HG03520 (cell line): ENCODE measurements around the gene FUBP1.
"Not testable (repeated sequence)": the region's sequence is repeated elsewhere in the genome, so short reads cannot be mapped to it uniquely, and the experiment has no call there.

Experiments
- ATAC-seq: cut with Tn5 transposase; IDR thresholded peaks from one replicate; pipeline ENCODE4 v1.9.1; 2021; ENCODE audit warnings: mild to moderate bottlenecking, moderate library complexity; ENCODE audit not compliant: unreplicated experiment

FUBP1 gene

DNA sequence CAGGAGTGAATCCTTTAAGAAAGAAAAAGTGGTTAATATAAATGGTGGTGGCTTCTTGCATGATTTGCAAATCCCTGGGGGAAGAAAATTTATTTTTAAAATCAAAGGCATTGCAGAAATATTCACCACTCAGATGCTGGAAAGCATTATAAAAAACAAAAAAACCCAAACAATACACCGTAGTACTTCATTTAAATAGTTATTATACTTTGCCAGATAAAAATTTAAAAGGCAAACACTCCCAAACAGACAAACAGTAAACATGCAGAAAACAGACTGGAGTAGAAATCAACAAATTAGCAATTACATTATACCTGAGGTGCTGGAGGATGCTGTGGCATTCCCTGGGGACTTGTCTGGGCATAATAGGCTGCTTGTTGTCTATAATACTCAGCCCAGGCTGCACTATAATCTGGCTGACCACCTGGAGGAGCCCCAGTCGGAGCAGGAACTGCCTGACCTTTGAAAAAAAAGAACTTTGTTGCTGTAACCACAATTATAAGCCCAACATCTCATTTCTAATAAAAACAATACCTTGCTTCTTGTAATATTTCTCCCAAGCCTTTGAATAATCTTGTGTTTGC lies 29.9 kb downstream of the FUBP1 start:
- ATAC-seq, result no peak

- ATAC-seq, result no peak
Observed at GRCh38 chr1:77945345-77945744, 33.5 kb downstream of the FUBP1 start.

GRCh38 chr1:77942400-77943140 lies 36.3 kb downstream of the FUBP1 start:
- ATAC-seq, result no peak

GRCh38 chr1:77940921-77941570 lies 37.8 kb downstream of the FUBP1 start:
- no peak for ATAC-seq

DNA sequence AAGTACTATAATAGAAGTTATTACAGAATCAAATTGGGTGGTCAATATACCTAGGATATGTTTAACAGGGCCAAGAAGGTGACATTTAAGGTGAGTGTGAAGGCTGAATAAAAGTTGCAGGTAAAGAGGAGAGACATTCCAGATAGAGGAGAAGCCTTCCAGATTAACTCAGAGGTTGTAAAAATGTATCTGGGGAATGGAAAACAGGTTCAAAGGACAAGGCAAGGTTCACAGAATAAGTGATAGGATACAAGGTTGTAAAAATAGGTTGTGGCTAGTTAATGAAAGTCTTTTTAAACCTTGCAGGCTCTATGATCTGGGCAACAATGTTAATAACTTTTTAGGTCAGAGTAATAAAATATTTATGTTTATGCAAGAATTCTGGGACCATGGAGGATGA lies 40.2 kb downstream of the FUBP1 start:
- ATAC-seq, result no peak

DNA sequence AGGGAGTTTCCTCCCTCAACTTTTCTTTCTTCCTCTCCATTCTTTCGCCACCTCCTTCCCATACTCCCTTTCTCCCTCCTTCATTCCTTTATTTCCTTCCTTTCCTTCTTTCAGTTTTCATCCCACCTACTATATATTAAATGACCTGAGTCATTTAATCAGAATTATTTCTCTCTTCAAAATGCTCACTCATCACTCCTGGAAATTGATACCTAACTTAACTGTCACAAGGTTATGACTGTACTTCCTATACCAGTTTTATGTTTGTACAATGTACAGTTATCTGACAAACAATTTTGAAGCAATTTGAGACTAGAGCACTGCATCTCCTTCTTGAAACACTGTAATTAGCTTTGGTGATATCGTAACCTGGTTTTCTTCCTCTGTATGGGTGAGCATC lies 49.1 kb downstream of the FUBP1 start:
- no peak for ATAC-seq

GRCh38 chr1:77927414-77927813 lies 51.5 kb downstream of the FUBP1 start:
- ATAC-seq, result no peak

GRCh38 chr1:77926561-77927357 lies 52.1 kb downstream of the FUBP1 start:
- no peak for ATAC-seq

DNA sequence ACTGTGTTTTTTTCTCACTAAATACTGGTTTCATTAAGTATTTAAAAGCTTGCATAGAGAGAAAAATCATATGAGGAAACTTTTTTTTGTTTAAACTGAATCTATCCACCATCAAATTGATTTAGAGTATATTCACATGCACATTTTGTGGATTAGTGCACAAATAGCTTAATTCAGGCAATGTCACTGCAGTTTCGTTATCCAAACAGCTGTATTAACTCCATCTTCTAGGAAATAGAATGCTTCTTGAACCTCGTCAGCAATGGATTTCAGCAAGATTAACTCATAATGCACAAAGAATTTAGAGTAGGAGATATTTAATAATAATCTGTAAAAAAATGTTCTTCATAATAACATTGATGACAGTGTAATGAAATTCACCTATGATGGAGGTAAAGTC lies 52.9 kb downstream of the FUBP1 start:
- no peak for ATAC-seq

DNA sequence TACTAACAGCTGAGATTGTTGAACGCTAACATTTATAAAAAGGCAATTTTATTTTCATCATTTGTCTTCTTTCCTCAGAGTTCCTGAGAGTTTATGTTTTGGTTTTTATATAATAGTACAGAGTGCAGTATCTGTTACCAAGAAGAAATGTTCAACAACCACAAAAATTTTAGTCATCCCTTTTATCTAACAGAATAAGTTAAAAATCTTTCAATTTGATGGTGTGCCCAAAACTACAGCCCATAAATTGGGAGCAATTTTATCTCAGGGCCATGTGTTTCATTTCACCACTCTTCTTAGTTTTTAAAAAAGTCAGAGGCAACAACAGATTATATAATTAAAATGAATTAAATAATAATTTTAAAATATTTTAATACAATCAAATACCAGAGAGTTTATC lies 53.4 kb downstream of the FUBP1 start:
- no peak for ATAC-seq

GRCh38 chr1:77918918-77919317 lies 60.0 kb downstream of the FUBP1 start:
- not testable (repeated sequence) for ATAC-seq

- no peak for ATAC-seq
Observed at GRCh38 chr1:77910116-77910515, 68.8 kb downstream of the FUBP1 start.

DNA sequence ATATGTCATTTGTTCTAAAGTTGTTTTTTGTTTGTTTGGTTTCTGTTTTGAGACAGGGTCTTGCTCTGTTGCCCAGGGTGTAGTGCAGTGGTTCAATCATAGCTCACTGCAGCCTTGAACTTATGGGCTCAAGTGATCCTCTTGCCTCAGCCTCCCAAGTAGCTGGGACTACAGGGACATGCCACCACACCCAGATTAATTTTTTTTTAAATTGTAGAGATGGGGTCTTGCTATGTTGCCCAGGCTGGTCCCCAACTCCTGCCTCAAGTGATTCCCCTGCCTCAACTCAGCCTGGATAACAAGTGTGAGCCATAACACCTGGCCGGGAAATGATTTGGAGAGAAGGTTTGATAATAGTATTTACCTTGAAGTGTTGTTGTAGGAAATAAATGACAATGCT lies 72.2 kb downstream of the FUBP1 start:
- no peak for ATAC-seq

DNA sequence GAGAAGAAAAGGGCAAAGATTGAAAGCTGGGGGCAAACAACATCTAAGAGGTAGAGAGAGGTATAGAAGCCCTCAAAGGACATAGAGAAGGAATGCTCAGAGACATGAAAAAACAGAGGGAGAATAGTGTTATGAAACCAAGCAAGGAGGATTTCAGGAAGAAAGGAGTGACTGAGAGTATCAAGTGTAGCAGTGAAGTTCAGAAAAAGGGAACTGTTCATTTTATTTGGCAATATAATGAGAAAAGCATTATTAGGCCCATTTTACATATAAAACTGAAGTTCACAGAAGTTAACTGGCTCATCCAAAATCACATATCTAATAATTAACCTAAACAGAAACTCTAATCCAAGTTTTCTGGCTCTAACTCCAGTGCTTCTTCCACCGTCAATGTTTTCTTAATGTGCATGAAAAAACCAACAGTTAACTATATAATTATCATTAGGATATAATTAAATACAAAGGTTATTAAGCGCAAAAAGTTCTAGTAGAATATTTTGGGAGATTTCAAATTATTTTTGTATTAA lies 72.8 kb downstream of the FUBP1 start:
- no peak for ATAC-seq

GRCh38 chr1:77905603-77906002 lies 73.3 kb downstream of the FUBP1 start:
- ATAC-seq, result no peak

DNA sequence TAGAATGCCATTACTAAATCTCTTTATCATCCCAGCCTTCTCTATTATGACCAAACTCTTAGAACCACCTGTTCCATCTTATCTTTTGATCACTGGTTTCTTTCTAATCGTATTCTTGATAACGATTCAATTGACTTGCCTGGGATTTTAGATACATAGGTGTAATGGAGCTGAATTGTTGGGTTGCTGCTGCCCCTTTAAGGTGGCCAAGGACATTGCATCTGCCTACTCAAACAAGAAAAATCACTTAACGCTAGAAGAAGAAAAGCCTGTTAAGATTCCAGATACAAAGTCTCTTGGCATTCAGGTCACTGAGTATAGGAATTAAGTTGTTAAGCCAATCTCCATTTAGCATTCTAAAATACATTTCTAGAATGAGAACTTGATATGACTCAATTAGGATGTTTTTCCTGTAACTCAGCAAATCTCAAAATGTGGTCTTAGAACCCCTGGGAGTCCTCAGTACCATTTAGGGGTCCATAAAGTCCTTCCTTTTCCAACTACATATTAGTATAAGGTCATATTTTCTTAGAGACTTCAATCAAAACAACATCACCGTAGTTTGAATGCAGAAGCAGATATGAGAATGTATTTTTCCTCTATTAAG lies 78.1 kb downstream of the FUBP1 start:
- no peak for ATAC-seq

DNA sequence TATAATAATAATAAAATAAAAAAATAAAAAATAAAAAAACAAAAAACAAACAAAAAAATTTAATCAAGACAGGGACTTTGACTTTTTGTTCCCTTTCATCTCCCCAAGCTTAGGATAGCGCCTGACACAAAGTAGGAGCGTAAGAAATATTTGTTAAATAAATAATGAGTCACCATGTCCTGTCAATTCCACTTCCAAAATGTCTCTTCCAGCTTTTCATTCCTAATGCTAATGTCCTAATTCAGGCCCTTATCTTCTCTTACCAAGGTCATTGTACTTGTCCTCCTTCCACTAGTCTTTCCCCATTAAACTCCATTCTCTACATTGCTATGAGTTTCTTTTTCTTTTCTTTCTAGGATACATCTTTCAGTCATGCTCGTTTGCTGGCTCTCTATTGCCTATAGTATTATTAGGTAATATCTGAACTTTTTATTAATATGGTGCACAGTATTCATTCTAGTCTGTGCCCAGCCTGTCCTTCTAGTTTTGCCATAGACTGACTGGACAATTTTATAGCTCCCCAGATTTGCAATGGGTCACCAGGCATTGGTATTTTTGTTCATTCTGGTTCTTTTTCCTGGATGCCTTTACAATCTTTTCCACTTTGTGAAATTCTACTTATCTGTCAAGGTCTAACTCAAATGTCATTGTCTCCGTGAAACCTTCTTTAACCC lies 79.1 kb downstream of the FUBP1 start:
- ATAC-seq, result no peak
